A673 (cell line): ENCODE results near the gene USP36. TPM values are rescaled to one million over a fixed set of nuclear protein-coding genes. Genes with fewer than 3 reads are reported as not detected.

Experiments
- BruUV-seq: library from RNA; stranded (reverse); fragments of 400-500 nt; replicated peaks from 2 replicates; lab custom pipeline; 2021; lab: Mats Ljungman, UMichigan
- CTCF ChIA-PET: fragments of 300-600 bp; sonication (Branson Sonifier 250); formaldehyde crosslinking; loops from one replicate; lab custom pipeline; 2022; ENCODE audit warnings: antibody characterized with exemption; lab: Charles Lee
- POLR2A ChIA-PET: fragments of 300-600 bp; sonication (Branson Sonifier 250); formaldehyde crosslinking; loops from one replicate; lab custom pipeline; 2022; ENCODE audit warnings: antibody characterized with exemption; ENCODE audit not compliant: low non-redundant PET; lab: Charles Lee
- DNase-seq: peaks from one replicate; pipeline ENCODE4 v3.0.0-alpha.2; 2015; ENCODE audit warnings: low spot score
- H3K27ac ChIP-seq: fragments of 200-600 bp; sonication (generic); 2 replicates; pipeline ENCODE4 v1.5.1; 2016; ENCODE audit warnings: mixed run types, low read depth, mild to moderate bottlenecking, mixed read lengths, antibody characterized with exemption, low read length; ENCODE audit not compliant: poor library complexity, severe bottlenecking
- H3K27me3 ChIP-seq: fragments of 200-600 bp; sonication (generic); replicated peaks from 2 replicates; pipeline ENCODE4 v1.6.1; 2017; ENCODE audit warnings: mixed run types, low read depth, mild to moderate bottlenecking, mixed read lengths, antibody characterized with exemption, low read length; ENCODE audit not compliant: insufficient read depth, poor library complexity
- H3K36me3 ChIP-seq: fragments of 200-600 bp; sonication (generic); 2 replicates; pipeline ENCODE4 v1.6.1; 2016; ENCODE audit warnings: mixed run types, mild to moderate bottlenecking, mixed read lengths, antibody characterized with exemption, low read length; ENCODE audit not compliant: insufficient read depth, poor library complexity, severe bottlenecking
- H3K4me1 ChIP-seq: fragments of 200-600 bp; sonication (generic); 2 replicates; pipeline ENCODE4 v1.6.1; 2017; ENCODE audit warnings: mixed run types, mild to moderate bottlenecking, mixed read lengths, antibody characterized with exemption, low read length; ENCODE audit not compliant: insufficient read depth, poor library complexity, severe bottlenecking
- H3K4me3 ChIP-seq: fragments of 200-600 bp; sonication (generic); 2 replicates; pipeline ENCODE4 v1.5.1; 2016; ENCODE audit warnings: low read depth, mixed run types, mild to moderate bottlenecking, mixed read lengths, low read length; ENCODE audit not compliant: poor library complexity, severe bottlenecking
- H3K9me3 ChIP-seq: fragments of 200-600 bp; sonication (generic); 2 replicates; pipeline ENCODE4 v1.6.1; 2016; ENCODE audit warnings: mixed run types, low read depth, mild to moderate bottlenecking, mixed read lengths, antibody characterized with exemption, low read length; ENCODE audit not compliant: poor library complexity, severe bottlenecking
- CTCF ChIP-seq: fragments of 300-800, 200-600 bp; sonication (generic); conservative IDR thresholded peaks from 2 replicates; pipeline ENCODE4 v1.5.1; 2017; ENCODE audit warnings: low read depth, mild to moderate bottlenecking, antibody characterized with exemption, low read length, moderate library complexity, mixed read lengths
- EZH2 ChIP-seq: fragments of 200-600 bp; sonication (generic); IDR thresholded peaks from 2 replicates; pipeline ENCODE4 v1.6.1; 2017; ENCODE audit warnings: borderline replicate concordance, low read depth, mild to moderate bottlenecking, mixed read lengths, antibody characterized with exemption, low read length; ENCODE audit not compliant: poor library complexity, severe bottlenecking
- intact Hi-C: fragments of 100-400 bp; cut with micrococcal nuclease; formaldehyde crosslinking; loops from one replicate; pipeline ENCODE4 v1.10.0; 2022; ENCODE audit not compliant: unreplicated experiment
- total RNA-seq: library from RNA; stranded (reverse); gene quantifications from 2 replicates; pipeline ENCODE4 v1.2.3, GENCODE V29; 2021

Gene USP36
- total RNA-seq, 1 experiment from 2014 or later, result 74.9 TPM

- no peaks in the 10 kb centered on the region for H3K27me3 ChIP-seq
- DNase-seq, result no peak
- H3K4me3 ChIP-seq, result no peak overlapping the region
- no TSS peak for BruUV-seq
- no peaks in the 10 kb centered on the region for H3K36me3 ChIP-seq
- H3K4me1 ChIP-seq, result peaks cover 7% of the 10 kb centered on the region
- POLR2A ChIA-PET, result interaction anchor here (0.6 kb wide), 1 partner anchor 198 kb away, joined by 5 read pairs; no protein-coding TSS in a partner anchor
- CTCF ChIA-PET, result no interaction called here
- no peaks in the 10 kb centered on the region for H3K9me3 ChIP-seq
- intact Hi-C loops, result no loop called here
- no peak overlapping the region for H3K27ac ChIP-seq
- TF ChIP-seq EZH2 (no peak), CTCF (no peak)
Measured at GRCh38 chr17:78766225-78766624, 74.4 kb downstream of the USP36 start.

GRCh38 chr17:78765821-78766220, 74.8 kb downstream of the USP36 start:
- Histone ChIP-seq H3K9me3 (no peaks in the 10 kb centered on the region), H3K27me3 (no peaks in the 10 kb centered on the region), H3K4me3 (no peak overlapping the region), H3K36me3 (no peaks in the 10 kb centered on the region), H3K27ac (no peak overlapping the region), H3K4me1 (peaks cover 7% of the 10 kb centered on the region)
- TF ChIP-seq EZH2 (no peak), CTCF (no peak)
- no peak for DNase-seq
- POLR2A ChIA-PET, result interaction anchor here (0.6 kb wide), 1 partner anchor 197 kb away, joined by 5 read pairs; no protein-coding TSS in a partner anchor
- CTCF ChIA-PET, result no interaction called here
- intact Hi-C loops, result no loop called here
- BruUV-seq, result no TSS peak

- POLR2A ChIA-PET, result no interaction called here
- no peaks in the 10 kb centered on the region for H3K36me3 ChIP-seq
- H3K4me1 ChIP-seq, result peaks cover 7% of the 10 kb centered on the region
- H3K27me3 ChIP-seq, result no peaks in the 10 kb centered on the region
- TF ChIP-seq CTCF, result no peak
- TF ChIP-seq EZH2, result no peak
- BruUV-seq, result no TSS peak
- intact Hi-C loops, result no loop called here
- H3K9me3 ChIP-seq, result no peaks in the 10 kb centered on the region
- no peak for DNase-seq
- CTCF ChIA-PET, result no interaction called here
- H3K4me3 ChIP-seq, result no peak overlapping the region
- H3K27ac ChIP-seq, result no peak overlapping the region
Measured at GRCh38 chr17:78764871-78765270, 75.7 kb downstream of the USP36 start.
